GM10266 (cell line): ENCODE measurements around the gene SIRT7.

Source experiments
- DNase-seq: peaks from one replicate; pipeline ENCODE4 v3.0.0; 2012; ENCODE audit errors: extremely low spot score
- TF ChIP-seq, protein P1 (sequence below): IDR thresholded peaks from 2 replicates; pipeline ENCODE4 v1.5.1; 2012; ENCODE audit warnings: mild to moderate bottlenecking, low read depth; ENCODE audit not compliant: control insufficient read depth, insufficient read depth; ENCODE audit errors: missing control alignments

SIRT7 gene

DNA sequence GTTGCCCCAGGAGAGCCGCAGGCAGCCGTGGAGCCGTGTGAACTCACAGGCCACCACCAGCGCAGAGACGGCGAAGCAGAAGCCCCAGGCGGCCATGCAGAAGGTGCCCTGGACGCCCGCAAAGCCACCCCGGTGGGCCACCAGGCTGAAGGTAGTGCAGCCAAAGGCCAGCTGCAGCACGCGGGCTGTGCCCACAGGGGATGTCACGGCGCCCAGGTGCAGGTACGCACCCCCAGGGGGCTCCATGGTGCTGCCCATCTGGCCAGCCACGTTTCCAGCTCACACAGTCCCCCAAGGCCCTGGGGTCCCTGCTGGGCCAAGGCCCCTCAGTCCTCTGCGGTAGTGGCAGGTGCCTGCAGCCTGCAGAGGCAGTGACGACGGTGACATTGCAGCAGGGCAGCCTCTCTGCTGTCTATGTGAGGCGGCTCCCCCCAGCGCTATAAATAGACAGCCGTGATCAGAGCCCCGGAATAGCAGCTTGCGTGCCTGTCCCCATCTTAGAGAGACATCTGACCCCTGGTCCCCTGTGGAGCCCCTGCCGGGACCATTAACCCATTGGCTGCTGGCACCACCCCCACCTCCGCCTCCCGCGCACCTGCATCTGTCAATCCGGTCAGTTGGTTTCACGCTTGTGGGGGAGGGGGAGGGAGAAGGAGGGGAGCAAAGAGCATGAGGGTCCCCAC lies 23.6 kb upstream of the SIRT7 start:
- no peak for DNase-seq
- TF ChIP-seq, protein P1, sequence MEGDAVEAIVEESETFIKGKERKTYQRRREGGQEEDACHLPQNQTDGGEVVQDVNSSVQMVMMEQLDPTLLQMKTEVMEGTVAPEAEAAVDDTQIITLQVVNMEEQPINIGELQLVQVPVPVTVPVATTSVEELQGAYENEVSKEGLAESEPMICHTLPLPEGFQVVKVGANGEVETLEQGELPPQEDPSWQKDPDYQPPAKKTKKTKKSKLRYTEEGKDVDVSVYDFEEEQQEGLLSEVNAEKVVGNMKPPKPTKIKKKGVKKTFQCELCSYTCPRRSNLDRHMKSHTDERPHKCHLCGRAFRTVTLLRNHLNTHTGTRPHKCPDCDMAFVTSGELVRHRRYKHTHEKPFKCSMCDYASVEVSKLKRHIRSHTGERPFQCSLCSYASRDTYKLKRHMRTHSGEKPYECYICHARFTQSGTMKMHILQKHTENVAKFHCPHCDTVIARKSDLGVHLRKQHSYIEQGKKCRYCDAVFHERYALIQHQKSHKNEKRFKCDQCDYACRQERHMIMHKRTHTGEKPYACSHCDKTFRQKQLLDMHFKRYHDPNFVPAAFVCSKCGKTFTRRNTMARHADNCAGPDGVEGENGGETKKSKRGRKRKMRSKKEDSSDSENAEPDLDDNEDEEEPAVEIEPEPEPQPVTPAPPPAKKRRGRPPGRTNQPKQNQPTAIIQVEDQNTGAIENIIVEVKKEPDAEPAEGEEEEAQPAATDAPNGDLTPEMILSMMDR, result no peak

DNA sequence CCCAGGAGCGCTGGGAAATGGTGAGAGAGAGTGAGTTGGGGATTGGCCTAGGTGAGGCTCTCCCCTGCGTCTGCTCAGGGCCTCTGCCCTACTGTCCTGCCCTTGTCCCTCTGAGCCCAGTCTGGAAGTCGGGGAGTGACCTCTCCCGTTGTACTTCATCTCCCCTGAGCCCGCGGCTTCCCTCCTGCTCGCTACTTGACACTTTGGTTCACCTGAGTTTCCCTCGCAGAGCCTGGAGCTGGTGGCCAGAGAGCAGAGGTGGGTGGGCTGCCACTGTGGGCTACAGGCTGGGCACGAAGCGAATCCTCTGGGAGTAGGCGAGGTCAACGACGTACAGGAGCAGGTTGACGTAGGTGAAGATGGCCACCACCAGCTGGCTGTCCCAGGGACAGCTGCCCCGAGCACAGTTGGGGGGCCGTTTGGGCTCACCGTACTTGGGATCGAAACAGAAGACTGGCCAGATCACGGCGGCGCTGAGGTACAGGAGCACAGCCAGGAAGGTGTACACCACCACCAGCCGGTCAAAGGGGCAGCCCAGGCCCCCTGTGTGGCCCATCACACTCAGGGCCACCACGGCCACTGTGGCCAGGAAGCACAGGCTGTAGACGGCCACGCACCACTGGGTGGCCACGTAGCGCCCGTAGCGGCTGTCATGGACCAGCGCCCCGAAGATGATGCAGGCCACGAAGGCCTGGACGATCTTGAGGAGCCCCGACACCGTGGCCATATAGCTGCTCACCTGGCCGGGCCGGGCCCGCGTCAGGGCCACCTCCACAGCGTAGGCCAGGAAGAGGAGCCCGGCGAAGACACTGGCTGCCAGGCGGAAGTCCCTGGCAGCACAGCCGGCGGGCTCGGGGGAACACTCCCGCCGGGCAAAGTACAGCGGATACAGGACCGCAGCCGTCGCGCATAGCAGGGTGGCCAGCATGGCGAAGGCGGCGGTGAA lies 22.8 kb upstream of the SIRT7 start:
- no peak for DNase-seq
- TF ChIP-seq, protein P1, result no peak

DNA sequence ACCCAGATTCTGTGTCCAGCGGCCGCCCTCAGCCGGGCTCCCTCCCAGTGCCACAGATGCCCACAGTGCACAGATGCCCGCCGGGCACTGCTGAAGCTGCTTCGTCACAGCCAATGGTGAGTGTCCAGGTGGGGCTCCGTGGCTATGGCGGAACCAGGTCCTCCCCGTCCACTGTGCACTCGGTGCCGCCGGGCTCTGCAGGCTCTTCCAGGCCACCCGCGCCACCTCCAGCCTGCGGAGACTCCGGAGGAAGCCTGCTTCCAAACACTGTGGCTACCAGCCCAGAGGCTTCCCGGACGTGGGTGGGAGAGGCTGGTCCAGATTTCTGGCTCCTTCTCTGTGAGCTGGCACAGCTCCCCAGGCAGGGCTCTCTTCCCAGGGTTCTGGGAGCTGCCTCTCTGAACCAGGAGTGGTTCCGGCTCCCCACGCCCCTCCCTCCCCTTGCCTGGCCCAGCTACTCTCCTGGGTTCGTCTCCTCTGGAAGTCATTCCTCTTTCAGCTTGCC lies 22.0 kb upstream of the SIRT7 start:
- DNase-seq, result no peak
- TF ChIP-seq, protein P1, result no peak

DNA sequence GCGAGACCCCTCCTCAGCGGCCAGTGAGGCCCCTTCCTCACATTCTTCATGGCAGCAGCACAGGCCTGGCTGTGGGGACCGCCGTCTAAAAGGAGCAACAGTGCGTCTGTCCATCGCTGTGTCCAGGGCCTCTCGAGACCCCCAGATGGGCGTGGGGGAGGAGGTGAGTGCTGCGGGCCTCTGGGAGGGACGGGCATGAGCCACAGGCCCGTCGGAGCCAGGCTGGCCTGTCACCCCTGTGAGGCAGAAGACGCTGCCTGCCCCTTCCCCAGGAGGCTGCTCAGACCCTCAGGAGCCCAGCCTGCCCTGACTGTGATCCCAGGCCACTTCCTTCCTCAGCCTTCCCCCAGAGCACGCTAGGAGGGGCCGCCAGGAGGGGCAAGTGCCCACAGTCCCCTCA lies 21.2 kb upstream of the SIRT7 start:
- TF ChIP-seq, protein P1, result no peak
- no peak for DNase-seq

DNA sequence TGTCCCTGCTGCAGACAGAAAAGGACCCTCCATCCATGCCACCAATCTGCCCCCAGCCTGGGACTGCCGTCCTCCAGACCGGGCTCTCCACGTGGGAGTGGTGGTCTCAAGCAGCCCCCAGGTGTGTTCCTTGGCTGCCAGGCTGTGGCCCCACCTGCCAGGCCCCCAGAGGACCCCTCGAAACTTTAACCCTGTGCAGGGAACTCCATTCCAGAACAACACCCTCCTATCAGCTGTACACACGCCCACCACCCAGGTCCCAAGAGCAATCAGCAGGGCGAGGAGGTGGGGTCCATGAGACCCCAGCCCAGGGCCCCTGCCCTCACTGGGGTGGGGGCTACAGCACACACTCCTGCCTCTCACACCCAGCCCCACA lies 17.7 kb upstream of the SIRT7 start:
- no peak for DNase-seq
- TF ChIP-seq, protein P1, result no peak

DNA sequence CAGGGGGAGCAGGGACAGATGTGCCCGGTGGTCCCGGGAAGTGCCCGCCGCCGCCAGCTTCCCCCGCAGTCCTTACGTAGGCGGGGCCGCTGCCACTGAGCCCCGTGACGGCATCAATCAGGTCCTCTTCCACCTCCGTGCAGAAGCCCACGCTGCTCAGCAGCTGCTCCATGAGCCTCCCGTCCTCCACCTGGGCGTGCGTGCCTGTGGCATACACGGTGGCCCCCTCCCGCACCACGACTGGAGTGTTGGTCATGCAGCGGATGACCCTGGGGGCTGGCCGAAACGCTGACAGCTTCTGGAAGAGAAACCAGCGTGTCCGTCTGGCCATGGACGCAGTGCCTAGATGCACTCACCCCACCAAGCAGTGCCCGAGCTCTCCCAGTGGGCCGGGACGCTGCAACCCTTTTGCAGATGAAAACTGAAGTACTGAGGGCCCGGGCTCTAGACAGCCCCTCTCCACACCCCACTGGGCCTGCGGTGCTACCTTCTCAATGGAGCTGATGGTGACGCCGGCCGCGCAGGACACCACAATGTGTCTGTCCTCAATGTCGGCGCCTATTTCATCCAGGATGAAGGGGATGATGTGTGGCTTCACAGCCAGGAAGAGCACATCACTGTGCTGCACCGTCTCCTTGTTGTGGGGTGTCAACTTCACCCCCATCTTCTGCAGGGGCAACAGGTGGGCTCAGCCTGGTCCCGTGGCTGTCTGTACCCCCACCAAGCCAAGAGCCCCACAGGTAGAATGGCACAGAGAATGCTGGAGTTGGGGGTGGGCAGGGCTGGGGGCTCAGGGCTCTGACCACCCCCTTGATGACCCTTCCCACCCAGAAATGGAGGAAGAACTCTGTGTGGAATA lies 17.1 kb upstream of the SIRT7 start:
- DNase-seq, result no peak
- TF ChIP-seq, protein P1, result no peak
